Activated CD8-positive, alpha-beta memory T cell treated with anti-CD3 and anti-CD28 coated beads, Interleukin-2, amount 50 U/mL, for 1 hour (primary cell): ENCODE results near the gene WDR74.
"Not testable (repeated sequence)": the region's sequence is repeated elsewhere in the genome, so short reads cannot be mapped to it uniquely, and the experiment has no call there.

Source experiments
- DNase-seq: peaks from one replicate; pipeline ENCODE4 v3.0.0-alpha.2; 2020; ENCODE audit errors: extremely low read depth

The WDR74 gene

DNA sequence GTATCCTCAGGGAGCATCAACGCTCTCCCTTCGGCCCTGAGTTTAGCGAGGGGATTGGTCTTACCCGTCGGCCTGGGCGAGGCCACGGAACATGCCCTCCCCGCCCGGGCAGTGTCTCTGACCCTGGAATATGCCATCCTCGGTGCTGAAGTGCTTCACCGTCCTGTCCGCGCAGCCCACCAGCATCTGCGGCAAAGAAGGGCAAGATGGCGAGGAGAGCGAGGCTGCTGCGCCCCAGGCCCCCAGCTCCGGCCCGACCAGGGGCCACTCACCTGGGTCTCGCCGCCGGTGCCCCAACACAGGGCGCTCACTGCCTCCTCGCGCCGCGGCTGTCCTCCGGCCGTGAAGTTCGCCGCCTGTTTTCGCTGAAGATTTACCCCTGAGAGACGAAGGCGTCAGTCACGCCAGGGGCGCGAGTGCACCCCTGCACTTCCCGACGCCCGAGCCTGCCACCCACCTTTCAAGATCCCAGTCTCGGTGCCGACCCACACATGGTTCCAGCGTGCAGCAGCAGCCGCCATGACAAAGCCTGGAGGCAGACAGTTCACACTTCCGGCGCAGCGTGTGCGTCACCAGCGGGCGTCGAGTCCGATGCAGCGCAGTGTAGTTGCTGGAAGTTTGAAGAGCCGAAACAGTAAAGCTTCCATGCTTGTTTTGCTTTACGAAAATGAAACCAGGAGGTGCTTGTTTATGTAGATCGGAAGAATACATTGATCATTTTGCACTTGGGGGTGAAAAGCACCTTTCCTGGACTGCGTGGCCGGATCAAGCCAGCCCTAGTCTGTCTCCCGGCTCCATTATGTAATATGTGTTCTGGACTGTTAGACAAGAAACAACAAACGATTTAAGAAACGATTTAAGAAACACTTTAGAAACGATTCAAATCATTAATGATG is at the start of gene WDR74:
TSS of gene WDR74 (minus strand) at position 541 of the 896 bp plus-strand sequence. CDS start at position 521, 20 bp downstream.
- DNase-seq = peak; percentile 81

DNA sequence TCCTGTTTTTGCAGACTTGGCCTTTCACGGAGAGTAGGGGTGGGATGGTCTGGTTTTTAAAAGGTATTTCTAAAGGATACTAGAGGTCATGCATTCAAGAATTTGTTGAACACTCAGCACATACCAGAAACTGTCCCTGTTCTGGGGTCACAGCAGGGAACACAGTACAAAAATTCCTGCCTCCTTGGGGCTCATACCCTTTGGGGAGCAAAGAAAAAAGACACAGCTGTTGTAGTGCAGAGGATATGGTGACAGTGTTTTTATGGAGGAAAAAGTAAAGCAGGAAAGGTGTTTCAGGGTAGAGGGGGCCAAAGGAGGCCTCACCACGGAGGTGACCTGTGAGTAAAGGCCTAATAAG is 49.7 kb upstream of the WDR74 start:
- no peak for DNase-seq

DNA sequence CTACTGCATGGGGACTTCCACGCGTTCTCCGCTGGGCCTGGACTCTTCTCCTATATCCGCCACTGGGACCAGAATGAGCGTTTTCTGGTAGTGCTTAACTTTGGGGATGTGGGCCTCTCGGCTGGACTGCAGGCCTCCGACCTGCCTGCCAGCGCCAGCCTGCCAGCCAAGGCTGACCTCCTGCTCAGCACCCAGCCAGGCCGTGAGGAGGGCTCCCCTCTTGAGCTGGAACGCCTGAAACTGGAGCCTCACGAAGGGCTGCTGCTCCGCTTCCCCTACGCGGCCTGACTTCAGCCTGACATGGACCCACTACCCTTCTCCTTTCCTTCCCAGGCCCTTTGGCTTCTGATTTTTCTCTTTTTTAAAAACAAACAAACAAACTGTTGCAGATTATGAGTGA is 49.0 kb upstream of the WDR74 start:
- no peak for DNase-seq

DNA sequence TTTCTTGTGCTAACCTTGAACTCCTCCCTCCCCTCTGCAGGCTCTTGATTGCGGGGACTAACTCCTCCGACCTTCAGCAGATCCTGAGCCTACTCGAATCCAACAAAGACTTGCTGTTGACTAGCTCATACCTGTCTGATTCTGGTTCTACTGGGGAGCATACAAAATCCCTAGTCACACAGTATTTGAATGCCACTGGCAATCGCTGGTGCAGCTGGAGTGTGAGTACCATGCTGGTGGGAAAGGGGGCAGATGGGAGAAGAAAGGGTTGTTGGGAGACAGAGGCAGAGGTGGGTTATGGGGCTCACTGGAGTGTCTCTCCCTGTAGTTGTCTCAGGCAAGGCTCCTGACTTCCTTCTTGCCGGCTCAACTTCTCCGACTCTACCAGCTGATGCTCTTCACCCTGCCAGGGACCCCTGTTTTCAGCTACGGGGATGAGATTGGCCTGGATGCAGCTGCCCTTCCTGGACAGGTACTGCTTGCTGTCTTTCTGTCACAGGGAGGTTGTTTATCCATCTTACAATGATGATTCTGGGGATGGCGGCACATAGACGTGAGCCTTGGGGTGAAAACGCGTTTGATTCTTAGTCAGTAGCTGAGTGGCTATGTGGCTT is 45.9 kb upstream of the WDR74 start:
- no peak for DNase-seq

DNA sequence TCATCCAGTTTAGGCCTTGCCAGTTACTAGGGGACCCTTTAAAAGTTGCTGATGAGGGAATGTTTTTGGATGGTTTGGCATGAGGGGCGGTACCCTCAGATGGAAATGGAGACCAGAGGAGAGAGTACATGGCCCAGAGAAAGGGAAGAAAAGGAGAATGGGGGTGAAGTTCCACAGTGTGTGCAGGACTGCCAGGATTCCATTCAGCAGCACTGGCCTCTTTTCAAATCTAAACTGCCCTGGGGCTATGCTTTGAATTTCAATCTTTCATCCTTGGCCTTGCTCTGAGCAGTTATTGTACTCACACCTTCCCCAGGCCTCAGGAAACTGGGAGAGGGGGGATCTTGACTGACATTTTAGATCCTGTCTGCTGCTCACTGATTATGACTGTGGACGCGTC is 44.3 kb upstream of the WDR74 start:
- no peak for DNase-seq

DNA sequence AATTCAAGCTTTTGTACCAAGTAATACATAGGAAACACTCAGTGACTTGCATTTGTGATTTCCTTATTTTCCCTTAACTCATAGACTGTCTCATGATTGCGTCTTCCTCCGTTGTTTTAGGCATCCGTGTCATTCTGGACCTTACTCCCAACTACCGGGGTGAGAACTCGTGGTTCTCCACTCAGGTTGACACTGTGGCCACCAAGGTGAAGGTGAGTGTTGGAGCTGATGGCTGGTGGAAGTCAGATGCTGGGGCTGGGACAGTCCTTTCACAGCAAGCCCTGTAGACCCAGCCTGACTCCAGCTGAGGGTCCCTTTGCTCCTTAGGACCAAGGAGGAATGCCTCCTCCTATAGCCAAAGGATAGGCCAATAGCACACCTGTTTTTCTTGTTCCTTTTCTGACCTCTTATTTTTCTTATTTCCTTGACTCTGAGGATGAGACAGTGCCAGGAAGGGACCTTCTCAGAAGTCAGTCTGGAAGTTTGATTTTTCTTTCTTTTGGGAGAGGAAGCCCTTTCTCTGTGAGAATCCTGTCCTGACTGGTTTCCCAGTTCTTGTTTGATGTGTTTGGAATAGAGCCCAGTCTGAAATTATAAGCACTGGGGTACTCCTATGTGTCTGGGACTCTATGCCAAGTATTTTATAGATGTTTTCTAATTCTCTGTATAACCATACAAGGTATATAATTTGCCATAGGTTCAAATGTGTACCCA is 43.6 kb upstream of the WDR74 start:
- no peak for DNase-seq

DNA sequence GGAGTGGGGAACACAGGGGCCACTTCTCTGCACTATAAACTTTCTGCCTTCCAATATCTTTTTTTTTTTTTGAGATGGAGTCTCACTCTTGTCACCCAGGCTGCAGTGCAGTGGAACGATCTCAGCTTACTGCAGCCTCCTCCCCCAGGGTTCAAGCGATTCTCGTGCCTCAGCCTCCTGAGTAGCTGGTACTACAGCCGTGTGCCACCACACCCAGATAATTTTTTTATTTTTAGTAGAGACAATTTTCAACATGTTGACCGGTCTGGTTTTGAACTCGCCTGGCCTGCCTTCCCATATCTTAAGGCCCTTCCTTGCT is 43.0 kb upstream of the WDR74 start:
- no peak for DNase-seq

DNA sequence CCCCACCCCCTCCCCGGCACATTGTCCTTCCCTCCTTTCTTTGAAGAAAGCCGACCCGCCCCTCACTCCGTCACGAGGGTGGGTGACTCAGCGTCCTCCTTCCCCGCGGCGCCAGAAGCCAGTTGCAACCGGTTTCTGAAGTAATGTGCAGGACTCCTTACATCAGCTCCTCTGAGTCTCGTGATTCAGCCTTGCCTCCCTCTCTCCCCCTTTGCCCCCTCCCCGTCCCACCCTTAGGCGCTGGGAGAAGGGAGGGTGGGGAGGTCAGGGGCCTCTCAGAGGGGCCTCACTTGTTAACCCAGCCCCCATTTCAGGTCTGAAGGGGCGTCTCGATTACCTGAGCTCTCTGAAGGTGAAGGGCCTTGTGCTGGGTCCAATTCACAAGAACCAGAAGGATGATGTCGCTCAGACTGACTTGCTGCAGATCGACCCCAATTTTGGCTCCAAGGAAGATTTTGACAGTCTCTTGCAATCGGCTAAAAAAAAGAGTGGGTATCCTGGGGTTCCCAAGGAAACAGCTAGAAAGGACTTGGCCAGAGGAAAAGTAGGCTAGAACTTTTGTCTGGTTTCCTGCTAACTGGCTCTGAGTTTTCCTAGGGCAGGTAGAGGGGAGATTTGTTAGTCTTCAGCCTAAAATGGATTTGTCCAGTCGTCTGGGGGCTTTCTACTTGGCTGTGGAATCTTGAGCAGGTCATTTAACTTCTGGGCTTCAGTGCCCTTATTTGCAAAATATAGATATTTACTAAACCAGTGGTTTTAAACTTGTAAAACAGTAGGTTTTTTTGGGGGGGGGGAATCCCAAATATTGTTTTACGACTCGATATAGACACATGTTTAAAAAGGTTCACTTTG is 42.4 kb upstream of the WDR74 start:
- DNase-seq = peak; percentile 85

DNA sequence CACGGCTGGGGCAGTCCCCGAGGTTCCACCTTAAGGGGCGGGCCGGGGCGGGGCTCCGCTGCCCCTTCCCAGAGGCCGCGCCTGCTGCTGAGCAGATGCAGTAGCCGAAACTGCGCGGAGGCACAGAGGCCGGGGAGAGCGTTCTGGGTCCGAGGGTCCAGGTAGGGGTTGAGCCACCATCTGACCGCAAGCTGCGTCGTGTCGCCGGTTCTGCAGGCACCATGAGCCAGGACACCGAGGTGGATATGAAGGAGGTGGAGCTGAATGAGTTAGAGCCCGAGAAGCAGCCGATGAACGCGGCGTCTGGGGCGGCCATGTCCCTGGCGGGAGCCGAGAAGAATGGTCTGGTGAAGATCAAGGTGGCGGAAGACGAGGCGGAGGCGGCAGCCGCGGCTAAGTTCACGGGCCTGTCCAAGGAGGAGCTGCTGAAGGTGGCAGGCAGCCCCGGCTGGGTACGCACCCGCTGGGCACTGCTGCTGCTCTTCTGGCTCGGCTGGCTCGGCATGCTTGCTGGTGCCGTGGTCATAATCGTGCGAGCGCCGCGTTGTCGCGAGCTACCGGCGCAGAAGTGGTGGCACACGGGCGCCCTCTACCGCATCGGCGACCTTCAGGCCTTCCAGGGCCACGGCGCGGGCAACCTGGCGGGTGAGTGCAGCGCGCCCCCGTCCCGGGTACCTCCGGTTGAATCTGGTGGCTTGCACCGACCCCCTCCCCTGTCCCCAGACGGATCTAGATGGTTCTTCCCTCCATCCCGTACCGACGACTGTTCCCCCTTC is 41.6 kb upstream of the WDR74 start, which contains the start of gene SLC3A2:
TSS of gene SLC3A2 (plus strand) at position 94 of the 776 bp plus-strand sequence. CDS start at position 222, 128 bp downstream.
- peak; percentile 43 for DNase-seq

DNA sequence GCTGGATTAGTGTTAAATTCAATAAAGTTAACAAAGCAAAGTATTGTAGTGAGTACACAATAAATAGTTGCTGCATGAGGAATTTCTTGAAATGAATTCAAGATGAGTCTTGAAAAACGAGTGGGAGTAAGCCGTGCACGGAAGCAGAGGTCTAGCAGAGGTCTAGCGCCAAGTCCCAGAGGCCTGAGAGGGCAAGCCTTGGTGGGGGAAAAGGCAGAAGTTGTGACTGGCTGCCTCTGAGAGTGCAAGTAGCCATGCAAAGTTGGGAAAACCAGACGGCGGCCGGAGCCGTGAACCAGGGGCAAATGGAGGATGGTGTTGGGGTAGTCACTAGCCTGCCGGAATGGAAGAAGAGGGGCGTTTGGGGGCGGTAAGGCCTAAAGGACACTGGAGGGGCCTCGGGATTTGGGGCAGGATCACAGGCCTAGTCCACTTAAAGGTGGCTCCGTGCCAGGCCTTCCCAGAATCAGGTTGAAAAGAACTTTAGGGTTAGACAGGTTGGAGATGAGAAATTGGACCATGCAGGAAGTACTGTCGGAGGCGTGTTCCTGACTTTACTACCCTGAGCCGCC is 40.9 kb upstream of the WDR74 start:
- DNase-seq = no peak

DNA sequence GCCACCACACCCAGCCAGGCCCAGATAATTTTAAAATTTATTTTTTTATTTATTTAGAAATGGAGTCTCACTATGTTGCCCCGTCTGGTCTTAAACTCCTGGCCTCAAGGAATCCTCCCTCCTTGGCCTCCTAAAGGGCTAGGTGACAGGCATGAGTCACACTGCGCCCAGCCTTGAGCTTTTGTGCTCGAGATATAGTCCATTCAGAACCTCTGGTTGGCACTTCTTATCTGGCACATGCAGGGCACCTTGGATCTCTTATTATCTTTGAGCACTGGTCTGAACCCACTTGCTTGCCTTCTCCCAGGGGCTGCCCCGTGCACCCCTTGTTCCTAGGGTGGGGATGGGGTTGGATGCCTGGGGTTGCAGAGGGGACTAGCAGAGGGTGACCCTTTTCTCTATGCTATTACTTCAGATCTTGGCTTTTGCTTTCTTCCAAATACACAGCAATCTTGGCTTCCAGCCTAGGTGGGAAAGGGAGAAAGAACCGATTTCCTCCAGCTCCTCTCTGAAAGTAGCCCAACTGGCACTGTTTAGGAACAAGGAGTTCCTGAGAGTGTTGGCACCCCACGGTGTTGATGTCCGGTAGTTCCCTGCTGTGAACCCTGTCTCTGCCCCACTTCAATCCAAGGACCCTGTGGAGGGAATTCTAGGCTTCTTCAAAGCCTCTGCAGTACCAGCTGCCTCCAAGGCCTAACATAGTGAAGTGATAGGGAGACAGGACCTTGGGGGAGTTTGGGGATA is 40.0 kb upstream of the WDR74 start:
- DNase-seq = no peak

DNA sequence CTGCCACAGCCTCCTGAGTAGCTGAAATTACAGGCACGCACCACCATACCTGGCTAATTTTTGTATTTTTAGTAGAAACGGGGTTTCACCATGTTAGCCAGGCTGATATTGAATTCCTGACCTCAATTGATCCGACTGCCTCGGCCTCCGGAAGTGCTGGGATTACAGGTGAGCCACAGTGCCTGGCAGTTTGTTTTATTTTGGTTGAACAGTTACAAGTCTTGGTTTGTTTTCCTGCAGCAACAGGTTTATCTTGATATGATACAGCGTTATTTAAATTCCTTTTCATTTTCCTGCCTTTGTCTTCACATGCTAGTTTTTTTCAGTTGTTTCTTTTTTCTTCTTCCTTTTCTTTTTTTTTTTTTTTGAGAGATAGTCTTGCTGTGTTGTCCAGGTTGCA is 37.3 kb upstream of the WDR74 start:
- DNase-seq = no peak

DNA sequence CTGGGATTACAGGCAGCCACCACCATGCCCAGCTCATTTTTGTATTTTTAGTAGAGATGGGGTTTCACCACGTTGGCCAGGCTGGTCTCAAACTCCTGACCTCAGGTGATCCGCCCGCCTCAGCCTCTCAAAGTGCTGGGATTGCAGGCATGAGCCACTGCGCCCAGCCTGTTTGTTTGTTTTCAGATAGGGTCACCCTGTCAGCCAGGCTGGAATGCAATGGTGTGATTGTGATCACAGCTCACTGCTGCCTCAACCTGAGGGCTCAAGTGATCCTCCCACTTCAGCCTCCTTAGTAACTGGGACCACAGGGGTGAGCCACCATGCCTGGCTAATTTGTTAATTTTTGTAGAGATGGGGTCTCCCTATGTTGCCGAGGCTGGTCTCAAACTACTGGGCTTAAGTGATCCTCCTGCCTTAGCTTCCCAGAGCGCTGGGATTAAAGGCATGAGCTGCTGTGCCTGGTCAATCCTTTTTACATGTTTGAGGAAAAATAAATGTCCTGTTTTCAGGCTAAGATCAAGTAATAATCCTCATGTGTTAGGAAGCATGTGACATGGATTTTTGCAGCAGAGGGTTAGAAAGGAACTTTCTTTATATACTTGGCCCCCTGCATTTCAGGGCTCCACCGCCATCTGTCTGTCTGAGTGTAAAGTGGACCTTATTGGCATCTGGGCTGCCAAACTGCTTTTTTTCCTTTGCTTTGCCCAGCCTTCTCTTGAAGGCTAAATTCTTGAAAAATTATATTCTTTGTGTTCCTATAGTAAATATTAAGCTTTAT is 36.5 kb upstream of the WDR74 start:
- no peak for DNase-seq

DNA sequence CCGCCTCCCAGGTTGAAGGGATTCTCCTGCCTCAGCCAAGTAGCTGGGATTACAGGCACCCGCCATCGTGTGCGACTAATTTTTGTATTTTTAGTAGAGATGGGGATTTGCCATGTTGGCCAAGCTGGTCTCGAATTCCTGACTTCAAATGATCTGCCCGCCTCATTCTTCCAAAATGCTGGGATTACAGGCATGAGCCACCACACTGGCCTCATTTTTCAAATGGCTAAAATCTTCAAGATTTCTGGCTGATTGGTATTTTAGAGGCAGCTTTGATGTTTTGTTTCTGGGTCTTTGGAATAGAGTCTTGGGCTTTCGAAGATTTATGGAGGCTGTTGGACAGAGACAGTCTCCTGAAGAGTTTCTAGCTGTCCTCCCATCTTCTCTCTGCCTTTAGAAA is 35.5 kb upstream of the WDR74 start:
- DNase-seq = no peak

DNA sequence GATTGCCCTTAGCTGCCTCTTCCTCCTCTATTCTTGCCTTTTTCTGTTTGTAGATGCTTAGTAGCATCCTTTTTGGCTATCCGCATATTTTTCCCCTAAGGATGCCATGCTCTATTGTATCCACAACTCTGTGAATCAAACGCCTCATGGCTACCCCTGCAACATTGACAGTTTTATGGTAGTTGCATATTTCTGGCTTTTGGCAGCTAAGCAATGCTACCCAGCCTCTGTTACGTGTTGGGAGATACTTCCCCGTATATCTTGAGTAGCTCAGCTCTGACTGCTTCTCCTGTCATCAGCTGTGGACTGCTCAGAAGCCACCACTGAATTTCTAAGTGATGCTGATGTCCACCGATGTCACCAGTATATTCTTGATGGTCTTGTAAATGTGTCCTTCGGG is 26.2 kb upstream of the WDR74 start:
- DNase-seq = no peak

DNA sequence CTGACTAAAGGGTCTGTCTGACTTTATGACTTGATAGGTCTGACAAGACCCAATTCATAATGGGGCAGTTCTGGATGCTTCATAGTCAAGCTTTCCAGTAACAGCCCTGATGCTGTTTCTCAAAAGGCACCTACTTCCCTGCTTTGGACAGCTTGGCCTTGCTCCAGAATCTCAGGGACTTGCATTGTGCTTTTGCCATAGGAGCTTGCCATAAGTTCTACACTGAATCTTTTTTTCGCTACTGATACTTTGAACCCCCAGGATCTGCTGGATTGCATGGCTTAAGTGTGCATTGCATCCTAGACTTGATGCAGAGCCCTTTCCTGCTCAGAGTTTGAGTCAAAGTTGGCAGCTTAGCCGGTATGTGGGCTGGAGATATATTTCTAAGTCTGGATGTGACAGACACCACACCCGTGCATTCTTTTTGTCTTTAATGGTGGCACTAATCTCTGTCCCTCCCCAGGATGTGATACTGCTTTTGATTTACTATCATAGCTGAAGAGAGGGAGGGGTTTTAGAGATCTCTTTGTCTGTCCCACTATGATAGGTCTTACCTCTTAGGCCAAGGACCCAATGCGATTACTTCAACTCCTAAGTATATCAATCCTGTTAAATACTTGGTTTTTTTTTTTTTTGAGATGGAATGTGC is 24.4 kb upstream of the WDR74 start:
- DNase-seq = no peak

DNA sequence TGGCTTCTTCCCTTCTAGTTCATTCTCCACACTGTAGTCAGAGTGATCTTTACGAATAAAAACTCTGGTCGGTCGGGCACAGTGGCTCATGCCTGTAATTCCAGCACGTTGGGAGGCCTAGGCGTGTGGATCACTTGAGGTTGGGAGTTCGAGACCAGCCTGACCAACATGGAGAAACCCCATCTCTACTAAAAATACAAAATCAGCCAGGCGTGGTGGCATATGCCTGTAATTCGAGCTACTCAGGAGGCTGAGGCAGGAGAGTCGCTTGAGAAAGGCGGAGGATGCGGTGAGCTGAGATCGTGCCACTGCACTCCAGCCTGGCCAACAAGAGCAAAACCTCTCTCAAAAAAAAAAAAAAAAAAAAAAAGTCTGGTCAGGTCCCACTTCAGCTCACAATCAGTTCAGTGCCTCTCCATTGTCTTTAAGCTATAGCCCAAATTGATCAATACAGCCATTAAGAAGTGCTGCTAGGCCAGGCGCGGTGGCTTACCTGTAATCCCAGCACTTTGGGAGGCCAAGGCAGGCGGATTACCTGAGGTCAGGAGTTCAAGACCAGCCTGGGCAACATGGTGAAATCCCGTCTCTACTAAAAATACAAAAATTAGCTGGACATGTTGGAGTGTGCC is 22.3 kb upstream of the WDR74 start:
- not testable (repeated sequence) for DNase-seq
